Measurements from ENCODE around the gene FANCB. TPM values are rescaled to one million over a fixed set of nuclear protein-coding genes. Genes with fewer than 3 reads are reported as not detected.

FANCB gene
- total RNA-seq, 2 experiments from 2014 or later, result 1.5 to 1.6 TPM

DNA sequence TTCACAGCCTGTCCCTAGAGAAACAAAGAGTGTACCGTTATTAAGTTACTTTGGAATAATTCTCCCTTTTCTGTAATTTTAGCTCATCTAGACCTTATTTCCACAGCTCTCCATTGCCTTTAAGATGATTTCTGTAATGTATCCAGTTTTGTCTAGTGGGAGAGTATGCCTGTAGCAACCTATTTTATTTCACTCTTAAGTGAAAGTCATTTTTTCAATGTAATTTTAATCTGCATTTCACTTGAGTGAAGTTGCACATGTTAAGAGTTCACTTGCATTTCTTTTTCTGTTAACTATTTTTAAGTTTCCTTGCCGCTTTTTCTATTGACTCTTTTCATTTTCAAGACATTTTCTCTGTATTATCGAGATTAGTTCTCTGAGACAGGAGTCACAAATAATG lies 46.5 kb downstream of the FANCB start:
- H3K4me1 Mint-ChIP-seq (ENCODE audit: low read depth), result no peaks in the 10 kb centered on the region
- no peak overlapping the region for H3K4me3 ChIP-seq (ENCODE audit: low read length)
- intact Hi-C loops (cut with DNase I, micrococcal nuclease), result no loop called here
- H3K36me3 Mint-ChIP-seq (ENCODE audit: low read depth), result no peaks in the 10 kb centered on the region
- no peaks in the 10 kb centered on the region for H3K4me1 ChIP-seq (ENCODE audit: insufficient read depth, low read length)
- TF ChIP-seq, protein P1, sequence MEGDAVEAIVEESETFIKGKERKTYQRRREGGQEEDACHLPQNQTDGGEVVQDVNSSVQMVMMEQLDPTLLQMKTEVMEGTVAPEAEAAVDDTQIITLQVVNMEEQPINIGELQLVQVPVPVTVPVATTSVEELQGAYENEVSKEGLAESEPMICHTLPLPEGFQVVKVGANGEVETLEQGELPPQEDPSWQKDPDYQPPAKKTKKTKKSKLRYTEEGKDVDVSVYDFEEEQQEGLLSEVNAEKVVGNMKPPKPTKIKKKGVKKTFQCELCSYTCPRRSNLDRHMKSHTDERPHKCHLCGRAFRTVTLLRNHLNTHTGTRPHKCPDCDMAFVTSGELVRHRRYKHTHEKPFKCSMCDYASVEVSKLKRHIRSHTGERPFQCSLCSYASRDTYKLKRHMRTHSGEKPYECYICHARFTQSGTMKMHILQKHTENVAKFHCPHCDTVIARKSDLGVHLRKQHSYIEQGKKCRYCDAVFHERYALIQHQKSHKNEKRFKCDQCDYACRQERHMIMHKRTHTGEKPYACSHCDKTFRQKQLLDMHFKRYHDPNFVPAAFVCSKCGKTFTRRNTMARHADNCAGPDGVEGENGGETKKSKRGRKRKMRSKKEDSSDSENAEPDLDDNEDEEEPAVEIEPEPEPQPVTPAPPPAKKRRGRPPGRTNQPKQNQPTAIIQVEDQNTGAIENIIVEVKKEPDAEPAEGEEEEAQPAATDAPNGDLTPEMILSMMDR (IDR thresholded peaks at IDR 0.05), result no peak
- no peaks in the 10 kb centered on the region for H3K27me3 ChIP-seq (ENCODE audit: control insufficient read depth in 1 of 2, insufficient read depth in 2 of 2, low read length in 2 of 2)
- POLR2A ChIA-PET, result no interaction called here
- ATAC-seq (ENCODE audit: poor library complexity), result no peak
- no peak for DNase-seq
- H3K27ac Mint-ChIP-seq, result no peak overlapping the region
- peaks cover 3% of the 10 kb centered on the region for H3K9me3 Mint-ChIP-seq
- CTCF ChIA-PET, result interaction anchor here (0.5 kb wide), 1 partner anchor 1664 kb away, joined by 3 read pairs; no protein-coding TSS in a partner anchor
- no peaks in the 10 kb centered on the region for H3K9me3 ChIP-seq (ENCODE audit: control insufficient read depth in 1 of 2, insufficient read depth in 1 of 2, low read length in 2 of 2)
- no peaks in the 10 kb centered on the region for H3K27me3 Mint-ChIP-seq
- no peaks in the 10 kb centered on the region for H3K36me3 ChIP-seq (ENCODE audit: insufficient read depth, low read length)
- no peak overlapping the region for H3K27ac ChIP-seq (ENCODE audit: low read depth in 1 of 2, low read length in 2 of 2)
- no peak overlapping the region for H3K4me3 Mint-ChIP-seq

DNA sequence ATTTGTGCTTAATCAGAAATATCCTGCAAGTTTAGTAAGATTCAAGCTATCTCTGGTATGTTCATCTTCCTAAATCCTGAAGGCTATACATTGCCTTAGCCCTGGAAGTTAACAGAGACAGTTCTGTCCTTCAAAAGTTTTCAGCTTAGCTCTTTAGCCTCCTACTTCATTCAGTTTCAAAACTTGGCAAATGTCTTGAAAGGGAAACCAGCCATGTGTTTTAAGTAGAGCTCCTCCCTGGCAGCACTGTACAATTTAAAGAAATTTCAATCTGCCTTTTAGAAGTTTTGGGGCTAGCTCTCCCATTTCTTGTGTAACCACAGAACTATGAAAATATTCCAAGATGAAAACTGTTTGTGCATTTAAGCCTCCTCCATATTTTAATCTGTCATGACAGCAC lies 47.0 kb downstream of the FANCB start:
- H3K27ac Mint-ChIP-seq, result no peak overlapping the region
- no peak overlapping the region for H3K4me3 ChIP-seq (ENCODE audit: low read length)
- H3K27ac ChIP-seq (ENCODE audit: low read depth in 1 of 2, low read length in 2 of 2), result no peak overlapping the region
- no peaks in the 10 kb centered on the region for H3K4me1 Mint-ChIP-seq (ENCODE audit: low read depth)
- intact Hi-C loops (cut with DNase I, micrococcal nuclease), result no loop called here
- H3K9me3 Mint-ChIP-seq, result peaks cover 3% of the 10 kb centered on the region
- no peaks in the 10 kb centered on the region for H3K4me1 ChIP-seq (ENCODE audit: insufficient read depth, low read length)
- H3K4me3 Mint-ChIP-seq, result no peak overlapping the region
- no peaks in the 10 kb centered on the region for H3K36me3 Mint-ChIP-seq (ENCODE audit: low read depth)
- H3K36me3 ChIP-seq (ENCODE audit: insufficient read depth, low read length), result no peaks in the 10 kb centered on the region
- ChIA-PET POLR2A (no interaction called here), CTCF (interaction anchor here (0.5 kb wide), 1 partner anchor 1664 kb away, joined by 3 read pairs; no protein-coding TSS in a partner anchor)
- DNase-seq (no peak), ATAC-seq (ENCODE audit: poor library complexity) (no peak)
- no peaks in the 10 kb centered on the region for H3K27me3 ChIP-seq (ENCODE audit: control insufficient read depth in 1 of 2, insufficient read depth in 2 of 2, low read length in 2 of 2)
- H3K27me3 Mint-ChIP-seq, result no peaks in the 10 kb centered on the region
- TF ChIP-seq, protein P1 (IDR thresholded peaks at IDR 0.05), result no peak
- no peaks in the 10 kb centered on the region for H3K9me3 ChIP-seq (ENCODE audit: control insufficient read depth in 1 of 2, insufficient read depth in 1 of 2, low read length in 2 of 2)

DNA sequence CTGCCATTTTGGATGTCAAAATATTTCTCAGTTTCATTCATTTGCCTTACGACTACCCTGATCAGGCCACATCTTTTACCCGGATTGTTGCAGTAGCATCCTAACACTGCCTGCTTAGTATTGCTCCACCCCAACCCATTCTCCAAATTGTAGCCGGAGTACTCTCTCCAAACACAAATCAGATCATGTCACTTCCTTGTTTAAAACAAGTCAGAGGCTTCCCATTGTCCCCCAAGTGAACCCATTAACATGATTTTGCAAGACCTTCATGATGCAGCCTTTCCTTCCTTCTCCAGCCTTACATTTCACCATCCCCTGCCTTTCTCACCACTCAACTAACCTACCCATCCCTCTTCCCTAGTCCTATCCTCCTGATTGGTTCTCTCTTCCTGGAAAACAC lies 53.1 kb downstream of the FANCB start:
- no peak for ATAC-seq (ENCODE audit: poor library complexity)
- no peak overlapping the region for H3K4me3 ChIP-seq (ENCODE audit: low read length)
- H3K9me3 ChIP-seq (ENCODE audit: control insufficient read depth in 1 of 2, insufficient read depth in 1 of 2, low read length in 2 of 2), result no peaks in the 10 kb centered on the region
- H3K27ac ChIP-seq (ENCODE audit: low read depth in 1 of 2, low read length in 2 of 2), result no peak overlapping the region
- H3K36me3 Mint-ChIP-seq (ENCODE audit: low read depth), result no peaks in the 10 kb centered on the region
- intact Hi-C loops (cut with DNase I, micrococcal nuclease), result no loop called here
- ChIA-PET CTCF (no interaction called here), POLR2A (no interaction called here)
- no peaks in the 10 kb centered on the region for H3K36me3 ChIP-seq (ENCODE audit: insufficient read depth, low read length)
- TF ChIP-seq, protein P1 (IDR thresholded peaks at IDR 0.05), result no peak
- peaks cover 5% of the 10 kb centered on the region for H3K9me3 Mint-ChIP-seq
- no peaks in the 10 kb centered on the region for H3K4me1 ChIP-seq (ENCODE audit: insufficient read depth, low read length)
- H3K4me3 Mint-ChIP-seq, result no peak overlapping the region
- no peak overlapping the region for H3K27ac Mint-ChIP-seq
- no peaks in the 10 kb centered on the region for H3K27me3 Mint-ChIP-seq
- no peaks in the 10 kb centered on the region for H3K27me3 ChIP-seq (ENCODE audit: control insufficient read depth in 1 of 2, insufficient read depth in 2 of 2, low read length in 2 of 2)
- no peaks in the 10 kb centered on the region for H3K4me1 Mint-ChIP-seq (ENCODE audit: low read depth)
- DNase-seq, result peak in 2 of 14 experiments; percentile 1 to 10
